ENCODE results near the gene NTF4.

DNA sequence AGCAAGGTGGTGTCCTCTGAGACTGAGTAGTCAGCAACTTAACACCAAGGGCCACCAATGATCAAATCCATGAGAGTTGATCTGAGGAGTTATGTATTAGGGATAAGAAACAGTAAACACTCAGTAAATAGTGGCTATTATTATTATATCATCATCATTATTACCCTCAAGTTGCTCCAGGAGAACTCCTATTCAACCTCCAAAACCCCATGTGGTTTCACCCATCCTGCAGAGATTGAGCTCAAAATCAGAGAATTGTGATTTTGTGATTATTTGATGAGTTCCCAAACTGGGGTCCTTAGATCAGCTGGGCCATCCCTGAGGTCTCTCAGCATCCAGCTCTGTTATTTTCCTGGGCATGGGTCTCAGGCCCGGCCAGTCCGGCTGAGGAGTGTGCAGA lies 3.6 kb downstream of the NTF4 start:
- no peak for TF ChIP-seq CEBPB (IDR thresholded peaks at IDR 0.05)
- TF ChIP-seq CBX8 (IDR thresholded peaks at IDR 0.05), result no peak
- TF ChIP-seq ZNF302 (CRISPR knock-in tag; IDR thresholded peaks at IDR 0.05), result no peak
- TF ChIP-seq, protein P1, sequence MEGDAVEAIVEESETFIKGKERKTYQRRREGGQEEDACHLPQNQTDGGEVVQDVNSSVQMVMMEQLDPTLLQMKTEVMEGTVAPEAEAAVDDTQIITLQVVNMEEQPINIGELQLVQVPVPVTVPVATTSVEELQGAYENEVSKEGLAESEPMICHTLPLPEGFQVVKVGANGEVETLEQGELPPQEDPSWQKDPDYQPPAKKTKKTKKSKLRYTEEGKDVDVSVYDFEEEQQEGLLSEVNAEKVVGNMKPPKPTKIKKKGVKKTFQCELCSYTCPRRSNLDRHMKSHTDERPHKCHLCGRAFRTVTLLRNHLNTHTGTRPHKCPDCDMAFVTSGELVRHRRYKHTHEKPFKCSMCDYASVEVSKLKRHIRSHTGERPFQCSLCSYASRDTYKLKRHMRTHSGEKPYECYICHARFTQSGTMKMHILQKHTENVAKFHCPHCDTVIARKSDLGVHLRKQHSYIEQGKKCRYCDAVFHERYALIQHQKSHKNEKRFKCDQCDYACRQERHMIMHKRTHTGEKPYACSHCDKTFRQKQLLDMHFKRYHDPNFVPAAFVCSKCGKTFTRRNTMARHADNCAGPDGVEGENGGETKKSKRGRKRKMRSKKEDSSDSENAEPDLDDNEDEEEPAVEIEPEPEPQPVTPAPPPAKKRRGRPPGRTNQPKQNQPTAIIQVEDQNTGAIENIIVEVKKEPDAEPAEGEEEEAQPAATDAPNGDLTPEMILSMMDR (IDR thresholded peaks at IDR 0.05), result no peak
- no peak for TF ChIP-seq JUNB (IDR thresholded peaks at IDR 0.05)
- no peak for TF ChIP-seq ESRRA (IDR thresholded peaks at IDR 0.05; ENCODE audit: borderline replicate concordance, low read length)
- no peak for TF ChIP-seq POLR2A (IDR thresholded peaks at IDR 0.05; ENCODE audit: low read length)
